SJCRH30 (cell line): Measurements from ENCODE around the gene DUSP21. TPM values are rescaled to one million over a fixed set of nuclear protein-coding genes. Genes with fewer than 3 reads are reported as not detected.

Source experiments
- DNase-seq, 2 experiments: peaks; one replicate each; pipeline ENCODE4 v3.0.0-alpha.2; 2015 to 2020
- H3K27ac ChIP-seq: fragments of 250-450 bp; sonication (Bioruptor Pico); 2 replicates; pipeline ENCODE4 v1.5.1; 2020; ENCODE audit warnings: mild to moderate bottlenecking, moderate library complexity
- H3K27me3 ChIP-seq: fragments of 250-450 bp; sonication (Bioruptor Pico); 2 replicates; pipeline ENCODE4 v1.5.1; 2020; ENCODE audit warnings: mild to moderate bottlenecking, moderate library complexity
- H3K36me3 ChIP-seq: fragments of 250-450 bp; sonication (Bioruptor Pico); 2 replicates; pipeline ENCODE4 v1.5.1; 2020; ENCODE audit warnings: mild to moderate bottlenecking, moderate library complexity
- H3K4me1 ChIP-seq: fragments of 250-450 bp; sonication (Bioruptor Pico); 2 replicates; pipeline ENCODE4 v1.5.1; 2020; ENCODE audit warnings: mild to moderate bottlenecking, moderate library complexity
- H3K4me3 ChIP-seq: fragments of 250-450 bp; sonication (Bioruptor Pico); 2 replicates; pipeline ENCODE4 v1.5.1; 2020; ENCODE audit warnings: mild to moderate bottlenecking, moderate library complexity
- H3K9me3 ChIP-seq: fragments of 250-450 bp; sonication (Bioruptor Pico); replicated peaks from 2 replicates; pipeline ENCODE4 v1.5.1; 2020; ENCODE audit warnings: mild to moderate bottlenecking, moderate library complexity
- total RNA-seq: library from RNA; depleted of rRNA; stranded (reverse); fragments of >200 nt; shearing (Covaris generic); gene quantifications from 2 replicates; pipeline ENCODE4 v1.2.3, GENCODE V29; 2014; rRNA removed

DUSP21 gene
- total RNA-seq, 1 experiment from 2014 or later = not detected

DNA sequence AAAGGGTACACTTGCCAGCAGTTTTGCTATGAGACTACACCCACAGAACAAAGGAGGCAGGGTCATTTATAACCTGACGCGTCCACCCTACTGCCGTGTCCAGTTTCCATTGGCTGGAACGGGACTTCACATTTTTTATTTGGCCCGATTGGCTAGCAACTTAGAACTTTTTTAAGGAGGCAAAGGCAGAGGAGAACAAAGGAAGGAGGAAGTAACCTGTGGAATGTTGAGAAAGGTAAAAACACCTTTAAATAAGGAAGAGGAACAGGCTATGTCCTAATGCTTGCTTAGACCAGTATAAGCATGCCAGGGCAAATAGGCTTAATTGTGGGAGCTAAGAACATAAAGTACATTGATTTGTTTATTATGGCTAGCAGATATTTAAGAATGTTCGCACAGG is 47.8 kb downstream of the DUSP21 start:
- Histone ChIP-seq H3K27me3 (no peaks in the 10 kb centered on the region), H3K27ac (no peak overlapping the region), H3K4me1 (no peaks in the 10 kb centered on the region), H3K4me3 (no peak overlapping the region), H3K36me3 (no peaks in the 10 kb centered on the region), H3K9me3 (no peaks in the 10 kb centered on the region)
- DNase-seq = no peak

Other genes with a start within 250 kb of the DUSP21 start
- gene KDM6A, start 29.2 kb downstream of the DUSP21 start, total RNA-seq = 18.3 and 21.5 TPM in 2 replicates